Measurements from ENCODE around the gene CFAP251.

DNA sequence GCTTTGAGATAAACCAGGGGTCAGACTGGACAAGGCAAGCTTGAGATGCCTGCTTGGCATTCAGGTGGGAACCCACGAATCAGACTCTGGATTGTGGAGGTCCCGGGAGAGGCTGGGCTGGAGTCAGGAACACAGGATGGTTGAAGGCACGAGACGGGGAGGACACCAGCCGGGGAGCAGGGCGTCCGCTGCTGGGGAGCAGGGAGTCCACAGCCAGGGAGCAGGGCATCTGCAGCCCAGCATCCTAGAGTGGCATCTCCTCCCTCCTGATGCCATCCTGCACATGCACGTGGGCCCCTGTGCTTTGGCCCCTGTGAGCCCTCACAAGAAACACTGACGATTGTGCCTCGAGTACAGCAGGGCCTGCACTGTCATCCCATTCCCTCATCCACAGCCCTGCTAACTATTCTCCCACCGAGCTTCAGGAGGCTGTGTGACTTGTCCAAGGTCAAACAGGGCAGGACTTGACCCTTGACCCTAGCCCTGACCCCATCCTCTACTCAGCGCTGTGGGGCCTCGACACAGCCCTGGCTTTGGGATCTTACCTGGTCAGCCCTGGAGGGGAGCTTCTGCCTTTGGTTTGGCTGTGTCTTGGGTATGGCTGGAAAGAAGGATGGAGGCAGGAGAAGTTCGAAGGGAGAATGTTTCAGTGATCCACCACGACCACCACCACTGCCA, 45.1 kb downstream of the CFAP251 start:
- no peak for TF ChIP-seq POLR2A (IDR thresholded peaks at IDR 0.05)
- TF ChIP-seq, protein P1, sequence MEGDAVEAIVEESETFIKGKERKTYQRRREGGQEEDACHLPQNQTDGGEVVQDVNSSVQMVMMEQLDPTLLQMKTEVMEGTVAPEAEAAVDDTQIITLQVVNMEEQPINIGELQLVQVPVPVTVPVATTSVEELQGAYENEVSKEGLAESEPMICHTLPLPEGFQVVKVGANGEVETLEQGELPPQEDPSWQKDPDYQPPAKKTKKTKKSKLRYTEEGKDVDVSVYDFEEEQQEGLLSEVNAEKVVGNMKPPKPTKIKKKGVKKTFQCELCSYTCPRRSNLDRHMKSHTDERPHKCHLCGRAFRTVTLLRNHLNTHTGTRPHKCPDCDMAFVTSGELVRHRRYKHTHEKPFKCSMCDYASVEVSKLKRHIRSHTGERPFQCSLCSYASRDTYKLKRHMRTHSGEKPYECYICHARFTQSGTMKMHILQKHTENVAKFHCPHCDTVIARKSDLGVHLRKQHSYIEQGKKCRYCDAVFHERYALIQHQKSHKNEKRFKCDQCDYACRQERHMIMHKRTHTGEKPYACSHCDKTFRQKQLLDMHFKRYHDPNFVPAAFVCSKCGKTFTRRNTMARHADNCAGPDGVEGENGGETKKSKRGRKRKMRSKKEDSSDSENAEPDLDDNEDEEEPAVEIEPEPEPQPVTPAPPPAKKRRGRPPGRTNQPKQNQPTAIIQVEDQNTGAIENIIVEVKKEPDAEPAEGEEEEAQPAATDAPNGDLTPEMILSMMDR (IDR thresholded peaks at IDR 0.05), result no peak

All from lower leg skin (tissue), 3 donors.